Osteoblast (primary cell): ENCODE measurements around the gene MYH8. TPM values are rescaled to one million over a fixed set of nuclear protein-coding genes. Genes with fewer than 3 reads are reported as not detected.

ENCODE experiments used
- DNase-seq: peaks from one replicate; pipeline ENCODE4 v3.0.0; 2011; ENCODE audit warnings: low spot score, mixed read lengths; ENCODE audit not compliant: insufficient read length; ENCODE audit errors: missing footprints
- H2AFZ ChIP-seq: 2 replicates; pipeline ENCODE4 v1.6.0; 2011; ENCODE audit warnings: mild to moderate bottlenecking, low read length
- H3K27ac ChIP-seq: 2 replicates; pipeline ENCODE4 v1.5.1; 2011; ENCODE audit warnings: mild to moderate bottlenecking, low read depth, low read length, moderate library complexity
- H3K27me3 ChIP-seq: 2 replicates; pipeline ENCODE4 v1.6.0; 2012; ENCODE audit warnings: mild to moderate bottlenecking, control low read depth, inconsistent platforms, low read length, moderate library complexity; ENCODE audit not compliant: insufficient read depth
- H3K36me3 ChIP-seq: 2 replicates; pipeline ENCODE4 v1.5.1; 2011; ENCODE audit warnings: mild to moderate bottlenecking, low read length, control low read depth, moderate library complexity; ENCODE audit not compliant: insufficient read depth
- H3K4me1 ChIP-seq: 2 replicates; pipeline ENCODE4 v1.5.1; 2011; ENCODE audit warnings: mild to moderate bottlenecking, low read length, control low read depth, moderate library complexity; ENCODE audit not compliant: insufficient read depth
- H3K4me2 ChIP-seq: 2 replicates; pipeline ENCODE4 v1.6.0; 2011; ENCODE audit warnings: mild to moderate bottlenecking, low read length; ENCODE audit not compliant: insufficient read depth
- H3K4me3 ChIP-seq: fragments of 200-600 bp; sonication (generic); 3 replicates; pipeline ENCODE4 v1.5.1; 2012; ENCODE audit warnings: mild to moderate bottlenecking, low read length, inconsistent platforms; ENCODE audit not compliant: insufficient read depth
- H3K79me2 ChIP-seq: 2 replicates; pipeline ENCODE4 v1.6.0; 2012; ENCODE audit warnings: mild to moderate bottlenecking, low read length, control low read depth, inconsistent platforms; ENCODE audit not compliant: insufficient read depth
- H3K9me3 ChIP-seq: 2 replicates; pipeline ENCODE4 v1.5.1; 2011; ENCODE audit warnings: low read depth, low read length, control low read depth
- H4K20me1 ChIP-seq: 2 replicates; pipeline ENCODE4 v1.6.0; 2012; ENCODE audit warnings: mild to moderate bottlenecking, low read length, control low read depth; ENCODE audit not compliant: insufficient read depth
- CTCF ChIP-seq: IDR thresholded peaks from 2 replicates; pipeline ENCODE4 v1.5.1; 2011; ENCODE audit warnings: mild to moderate bottlenecking, low read depth, low read length, moderate library complexity; ENCODE audit errors: extremely low read depth
- total RNA-seq: library from RNA; depleted of rRNA; stranded (reverse); fragments of >200 nt; gene quantifications from 2 replicates; pipeline ENCODE4 v1.2.3, GENCODE V29; 2012

Gene MYH8
- total RNA-seq, 1 donor, result not detected

- Histone ChIP-seq H3K4me1 (no peaks in the 10 kb centered on the region), H3K4me2 (no peak overlapping the region), H3K4me3 (no peak overlapping the region), H3K79me2 (no peaks in the 10 kb centered on the region), H3K27ac (no peak overlapping the region), H3K9me3 (peaks cover 3% of the 10 kb centered on the region), H3K27me3 (no peaks in the 10 kb centered on the region), H2AFZ (no peak overlapping the region), H3K36me3 (no peaks in the 10 kb centered on the region), H4K20me1 (no peaks in the 10 kb centered on the region)
- TF ChIP-seq CTCF, result no peak
- DNase-seq, result no peak
Observed at GRCh38 chr17:10420811-10421210, 939 bp downstream of the MYH8 start.

GRCh38 chr17:10417431-10417830 lies 4.3 kb downstream of the MYH8 start:
- Histone ChIP-seq H3K4me1 (no peaks in the 10 kb centered on the region), H4K20me1 (no peaks in the 10 kb centered on the region), H3K9me3 (peaks cover 2% of the 10 kb centered on the region), H3K36me3 (no peaks in the 10 kb centered on the region), H3K79me2 (no peaks in the 10 kb centered on the region), H3K27me3 (no peaks in the 10 kb centered on the region), H3K27ac (no peak overlapping the region), H3K4me2 (no peak overlapping the region), H2AFZ (no peak overlapping the region), H3K4me3 (no peak overlapping the region)
- TF ChIP-seq CTCF, result no peak
- no peak for DNase-seq

GRCh38 chr17:10415161-10415560 lies 6.6 kb downstream of the MYH8 start:
- no peak overlapping the region for H2AFZ ChIP-seq
- no peak for TF ChIP-seq CTCF
- H3K79me2 ChIP-seq, result no peaks in the 10 kb centered on the region
- no peak overlapping the region for H3K4me2 ChIP-seq
- H3K36me3 ChIP-seq, result no peaks in the 10 kb centered on the region
- H3K4me3 ChIP-seq, result no peak overlapping the region
- H3K27ac ChIP-seq, result no peak overlapping the region
- no peaks in the 10 kb centered on the region for H4K20me1 ChIP-seq
- no peak for DNase-seq
- H3K9me3 ChIP-seq, result peaks cover 2% of the 10 kb centered on the region
- H3K4me1 ChIP-seq, result no peaks in the 10 kb centered on the region
- no peaks in the 10 kb centered on the region for H3K27me3 ChIP-seq

GRCh38 chr17:10403589-10403988 lies 18.2 kb downstream of the MYH8 start:
- no peak for TF ChIP-seq CTCF
- H3K27ac ChIP-seq, result no peak overlapping the region
- H3K36me3 ChIP-seq, result no peaks in the 10 kb centered on the region
- H2AFZ ChIP-seq, result no peak overlapping the region
- no peaks in the 10 kb centered on the region for H3K4me1 ChIP-seq
- no peaks in the 10 kb centered on the region for H3K27me3 ChIP-seq
- no peak for DNase-seq
- no peak overlapping the region for H3K4me3 ChIP-seq
- no peaks in the 10 kb centered on the region for H3K79me2 ChIP-seq
- no peaks in the 10 kb centered on the region for H4K20me1 ChIP-seq
- H3K4me2 ChIP-seq, result no peak overlapping the region
- no peaks in the 10 kb centered on the region for H3K9me3 ChIP-seq
